GM19240 (cell line): Measurements from ENCODE around the gene CHRM4.

Experiments used
- DNase-seq: peaks from one replicate; pipeline ENCODE4 v3.0.0; 2011; ENCODE audit warnings: low spot score; ENCODE audit not compliant: insufficient read length

CHRM4 gene

DNA sequence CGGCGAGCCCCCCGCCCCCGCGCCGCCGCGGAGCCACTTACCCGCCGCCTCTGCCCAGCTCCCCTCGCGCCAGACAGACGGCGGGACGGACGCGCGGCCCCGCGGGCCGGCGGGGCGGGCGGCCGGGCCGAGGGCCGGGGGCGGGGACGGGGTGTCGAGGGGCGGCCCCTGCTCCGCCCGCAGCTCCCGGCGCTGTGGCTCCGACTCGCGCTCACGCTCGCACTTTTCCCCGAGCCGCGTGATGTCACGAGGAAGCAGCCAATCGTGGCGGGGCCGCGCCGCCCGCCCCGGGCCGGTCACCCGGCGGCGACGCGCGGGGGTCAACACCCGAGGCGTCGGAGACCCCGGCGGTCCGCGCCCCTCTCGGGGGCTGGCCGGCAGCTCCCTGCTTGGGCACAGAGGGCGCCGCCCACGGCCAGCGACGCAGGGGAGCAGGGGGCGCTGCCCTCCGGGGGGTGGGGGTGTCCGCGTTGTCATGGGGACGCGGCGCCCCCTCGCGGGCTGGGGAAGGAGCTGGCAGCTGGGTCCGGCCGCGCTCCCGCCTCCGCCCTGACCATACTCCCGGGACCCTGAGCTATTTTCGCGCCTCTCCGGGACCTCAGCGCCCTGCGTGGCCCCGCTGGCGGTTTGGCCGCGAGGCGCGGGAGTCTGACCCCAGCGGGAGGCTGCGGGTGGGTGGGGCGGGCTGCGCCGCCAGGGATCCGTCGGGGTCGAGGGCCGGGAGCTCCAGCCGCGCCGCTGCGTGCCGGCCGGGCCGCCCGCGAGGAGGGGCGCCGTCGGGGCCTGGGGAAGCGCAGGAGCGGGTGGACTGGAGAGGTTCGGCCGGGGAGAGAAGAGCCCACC lies at the start of gene CHRM4:
TSS of gene CHRM4 (minus strand) at position 199 of the 843 bp plus-strand sequence. CDS start 5,219 bp downstream, outside the sequence.
- DNase-seq: no peak

DNA sequence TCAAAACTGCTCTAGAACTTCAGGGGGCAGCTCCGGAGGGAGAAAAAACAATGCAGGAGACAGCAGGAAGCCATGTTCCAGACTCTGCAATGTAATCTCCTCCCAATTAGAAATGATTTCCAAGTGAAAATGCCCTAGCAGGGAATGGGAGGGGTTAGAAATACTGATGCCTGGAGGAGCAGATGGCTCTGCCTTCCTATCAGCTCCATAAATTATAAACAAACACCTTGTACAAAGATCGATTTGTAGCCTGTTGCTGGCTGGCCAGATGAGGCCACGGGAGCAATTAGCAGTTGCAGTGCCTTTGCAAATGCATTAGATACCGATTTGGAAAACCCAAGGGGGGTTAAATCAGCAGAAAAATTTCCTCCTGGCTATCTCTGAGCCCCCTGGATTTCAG lies 46.6 kb upstream of the CHRM4 start:
- no peak for DNase-seq

DNA sequence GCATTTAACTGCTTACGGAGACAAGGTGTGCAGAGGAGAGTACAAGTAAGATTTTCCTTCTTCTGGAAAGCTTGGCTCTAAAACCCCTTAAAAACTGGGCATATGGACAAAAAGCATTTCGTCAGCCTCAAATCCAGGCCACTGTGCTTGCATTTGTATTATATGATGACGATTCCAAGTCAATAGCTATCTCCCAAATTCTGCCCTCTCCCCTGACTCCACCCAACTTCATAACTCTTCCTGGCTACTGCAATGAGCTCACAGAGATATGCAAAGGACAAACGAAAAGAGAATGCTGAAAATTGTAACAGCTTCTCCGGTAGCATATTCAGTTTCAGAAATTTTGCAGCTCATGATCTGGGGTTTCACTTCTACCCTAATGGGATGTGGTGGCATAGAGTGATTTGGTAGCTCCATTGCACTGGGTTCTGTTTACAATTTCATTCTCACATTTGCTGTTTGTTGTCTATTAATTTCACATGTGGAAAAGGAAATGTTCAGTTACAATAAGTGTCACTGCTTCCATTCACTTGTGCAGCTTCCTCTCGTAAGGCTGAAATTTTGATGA lies 45.6 kb upstream of the CHRM4 start:
- no peak for DNase-seq

DNA sequence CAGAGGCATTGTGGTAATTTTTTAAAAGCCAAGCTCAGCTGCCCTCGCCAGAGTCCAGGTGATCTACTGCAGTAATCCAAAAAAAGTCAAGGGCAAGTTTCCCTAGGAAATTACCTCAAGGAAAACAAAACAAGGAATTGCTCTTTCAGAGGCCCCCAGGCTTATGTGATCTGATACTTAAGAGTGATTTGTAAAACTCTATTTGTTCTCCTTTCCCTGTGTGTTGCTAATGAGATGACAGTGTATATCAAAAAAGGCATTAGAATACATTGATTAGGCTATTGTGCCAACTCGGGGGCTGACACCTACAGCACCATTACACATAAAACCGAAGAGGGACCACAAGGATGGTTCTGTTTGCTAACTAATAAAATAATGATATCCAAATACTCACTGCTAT lies 44.5 kb upstream of the CHRM4 start:
- no peak for DNase-seq

DNA sequence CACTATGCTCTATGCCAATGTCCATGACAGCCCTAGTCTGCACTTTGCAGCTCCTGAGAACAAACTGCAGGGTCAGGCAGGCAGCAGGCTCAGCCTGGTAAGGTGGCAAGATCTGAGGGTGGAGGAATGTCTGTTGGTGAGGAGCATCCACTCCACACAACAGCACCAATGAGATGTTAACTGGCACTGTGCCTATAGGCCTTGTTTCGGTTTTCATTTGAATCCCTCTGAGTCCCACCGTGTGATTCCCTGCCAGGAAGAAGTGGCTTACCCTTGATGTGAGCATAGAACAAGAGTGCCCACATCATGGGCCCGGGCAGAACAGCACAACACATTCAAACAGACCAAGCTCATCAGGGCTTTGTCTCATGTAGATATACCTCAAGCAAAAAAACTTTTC lies 44.1 kb upstream of the CHRM4 start:
- DNase-seq: no peak

DNA sequence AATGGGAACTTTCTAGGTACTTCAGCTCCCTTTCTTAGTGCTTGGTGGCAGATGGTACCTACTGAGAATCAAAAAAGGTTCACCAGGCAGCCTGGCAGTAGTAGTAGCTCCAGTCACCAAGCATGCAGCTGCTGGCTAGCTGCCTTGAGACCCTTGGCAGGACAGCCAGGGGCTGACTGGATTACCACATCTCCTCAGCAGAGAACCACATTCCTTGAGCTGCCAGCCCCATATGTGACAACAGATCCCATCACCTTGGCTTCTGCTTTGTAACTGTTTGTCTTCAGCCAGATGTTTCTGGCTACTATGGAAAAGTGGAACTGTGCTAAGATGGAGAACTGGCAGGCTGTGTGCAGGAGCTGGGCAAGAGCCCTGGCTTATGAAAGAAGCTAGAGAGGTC lies 39.6 kb upstream of the CHRM4 start:
- DNase-seq: no peak

DNA sequence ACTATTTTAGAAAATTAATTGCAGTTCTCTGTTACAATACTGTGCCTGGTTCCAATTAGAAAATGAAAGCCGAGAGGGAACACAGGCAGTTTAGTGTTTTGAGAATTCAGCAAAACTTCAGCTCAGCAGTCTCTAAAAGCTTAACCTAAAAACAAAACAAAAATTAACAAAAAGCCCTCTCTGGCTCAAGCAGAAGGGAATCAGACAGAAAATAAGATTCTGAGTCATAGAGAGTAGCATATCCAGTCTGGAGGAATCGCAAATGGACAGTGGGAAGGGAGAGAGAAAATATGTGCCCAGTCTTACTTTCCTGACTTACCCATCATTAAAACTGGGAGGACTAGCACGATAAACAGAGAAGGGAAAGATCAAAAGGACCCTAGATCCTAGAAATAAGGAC lies 38.1 kb upstream of the CHRM4 start:
- no peak for DNase-seq

DNA sequence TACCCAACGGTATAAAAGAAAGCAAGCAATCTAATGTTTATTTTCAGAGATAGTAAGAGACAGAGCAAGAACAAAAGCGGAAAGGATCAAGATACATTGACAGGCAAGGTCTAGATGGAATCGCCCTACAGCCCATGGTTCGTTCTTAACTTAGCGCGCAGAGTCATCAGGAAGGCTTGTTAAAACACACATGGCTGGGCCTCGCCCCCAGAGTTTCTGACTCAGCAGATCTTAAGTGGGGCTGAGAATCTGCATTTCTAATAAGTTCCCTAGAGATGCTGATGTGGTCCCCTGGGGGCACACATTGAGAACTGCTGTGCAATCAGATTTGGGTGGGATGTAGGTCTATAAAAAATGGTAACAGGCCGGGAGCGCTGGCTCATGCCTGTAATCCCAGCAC lies 35.8 kb upstream of the CHRM4 start:
- DNase-seq: no peak

DNA sequence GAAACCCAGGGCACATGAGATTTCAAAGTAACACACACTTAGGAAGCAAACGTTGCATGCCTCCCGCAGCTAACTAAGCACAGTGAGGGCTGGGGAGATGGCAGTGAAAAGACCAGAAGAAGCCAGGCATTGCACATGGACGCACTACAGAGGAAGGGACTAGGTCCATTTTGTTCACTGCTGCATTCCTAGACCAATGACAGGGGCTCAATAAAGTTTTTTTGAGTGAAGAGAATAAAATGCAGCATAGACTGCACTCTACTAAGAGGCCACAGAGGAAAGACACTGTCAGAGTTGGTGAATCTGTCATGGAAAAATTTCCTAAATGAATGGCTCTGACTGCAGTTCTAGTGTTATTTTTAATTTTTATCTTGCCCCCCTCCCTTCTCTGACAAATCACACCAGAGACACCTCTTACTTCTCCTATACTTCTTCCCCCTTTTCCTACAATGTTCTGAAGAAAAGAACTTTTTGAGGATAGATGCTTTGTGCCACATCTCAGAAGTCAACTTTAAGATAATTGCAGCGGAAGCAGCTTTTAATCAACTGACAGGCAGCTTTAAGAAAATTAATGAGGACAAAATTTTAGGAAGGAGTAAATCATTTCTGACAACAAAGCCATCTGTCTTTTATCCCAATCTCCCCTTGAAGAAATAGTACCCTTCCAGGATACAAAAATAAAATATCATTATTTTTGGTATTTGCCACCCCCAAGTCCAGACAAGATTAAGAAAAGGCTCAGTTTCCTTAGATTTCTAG lies 34.8 kb upstream of the CHRM4 start:
- DNase-seq: no peak

DNA sequence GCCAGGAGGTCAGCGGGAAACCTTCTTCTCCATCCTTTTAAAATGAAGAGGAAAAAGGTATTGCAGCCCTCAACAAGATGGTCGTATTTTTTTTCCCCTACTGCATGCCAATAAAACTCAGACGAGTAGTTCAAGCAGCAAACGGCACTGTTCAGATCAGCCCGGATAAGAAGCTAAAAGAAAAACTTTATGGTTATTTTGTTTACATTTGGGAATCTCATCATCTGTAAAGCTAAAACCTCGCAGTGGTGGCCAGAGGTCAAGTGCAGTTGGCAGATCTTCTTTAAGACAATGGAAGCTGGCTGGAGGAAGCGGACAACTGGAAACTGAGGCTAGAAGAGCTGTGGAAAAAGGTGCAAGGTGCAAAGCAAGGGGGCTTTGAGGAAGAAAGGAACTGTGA lies 31.0 kb upstream of the CHRM4 start:
- DNase-seq: no peak

DNA sequence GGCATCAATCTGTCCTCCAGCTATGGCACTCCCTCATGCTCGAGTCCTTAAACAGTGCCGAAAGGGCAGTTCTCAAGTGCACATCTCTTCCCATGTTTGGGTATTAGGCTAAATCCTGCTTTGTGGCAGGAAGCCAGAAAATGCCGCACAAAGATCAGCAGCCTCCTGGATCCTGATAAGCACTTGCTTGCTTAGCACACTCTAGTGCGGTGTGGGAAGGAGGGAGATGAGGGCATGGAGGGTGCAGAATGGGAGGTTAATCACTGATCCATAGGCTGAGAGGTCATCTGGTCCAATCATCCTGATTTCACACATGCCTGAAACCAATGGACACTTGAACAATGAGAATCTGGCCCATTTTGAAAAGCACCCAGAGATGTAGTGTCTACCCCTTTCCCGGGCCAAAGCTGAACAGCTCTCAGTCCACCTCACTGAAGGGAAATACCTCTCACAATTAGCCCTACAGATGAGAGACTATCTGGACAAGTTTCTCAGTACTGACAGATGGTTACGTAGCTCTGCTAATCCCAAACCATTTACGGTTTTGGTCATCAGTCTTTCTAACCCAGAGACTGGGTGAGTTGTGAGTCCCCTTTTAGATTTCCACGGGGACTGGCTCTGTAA lies 29.8 kb upstream of the CHRM4 start:
- no peak for DNase-seq

DNA sequence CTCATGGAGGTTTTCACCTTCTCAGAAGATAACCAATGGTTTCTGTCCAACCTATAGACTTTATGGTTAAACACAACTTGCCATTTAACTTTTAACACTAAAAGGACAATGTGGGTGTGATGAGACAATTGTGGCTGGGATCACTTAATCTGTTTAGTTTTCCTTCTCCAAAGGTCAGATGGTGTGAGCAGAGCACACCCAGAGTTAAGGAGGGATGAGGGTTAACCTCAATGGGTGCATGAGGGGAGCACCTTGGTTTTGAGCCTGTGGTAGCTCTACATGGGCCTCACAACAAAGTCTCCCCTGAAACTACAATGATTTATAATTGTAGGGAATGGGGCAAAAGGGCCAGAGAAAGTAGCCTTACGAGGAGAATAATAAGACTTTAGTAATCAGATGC lies 28.9 kb upstream of the CHRM4 start:
- no peak for DNase-seq

DNA sequence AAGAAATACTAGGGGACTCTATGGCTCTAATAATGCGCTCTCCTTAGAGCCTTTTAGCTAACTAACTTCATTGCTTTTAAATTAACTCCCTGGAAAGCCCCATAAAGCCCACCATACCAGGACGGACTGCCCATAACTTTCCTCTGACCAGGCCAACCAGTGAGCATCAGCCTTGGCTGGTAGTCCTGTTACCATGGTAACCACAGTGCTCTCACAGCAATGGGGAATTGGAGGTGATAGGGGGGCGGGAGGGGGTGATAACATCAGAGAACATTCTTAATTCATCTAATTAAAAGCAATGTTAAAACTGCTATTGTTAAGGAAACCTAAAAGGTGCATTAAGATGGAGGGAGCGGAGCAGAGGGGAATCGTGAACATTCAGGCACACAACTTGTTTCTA lies 27.2 kb upstream of the CHRM4 start:
- no peak for DNase-seq

DNA sequence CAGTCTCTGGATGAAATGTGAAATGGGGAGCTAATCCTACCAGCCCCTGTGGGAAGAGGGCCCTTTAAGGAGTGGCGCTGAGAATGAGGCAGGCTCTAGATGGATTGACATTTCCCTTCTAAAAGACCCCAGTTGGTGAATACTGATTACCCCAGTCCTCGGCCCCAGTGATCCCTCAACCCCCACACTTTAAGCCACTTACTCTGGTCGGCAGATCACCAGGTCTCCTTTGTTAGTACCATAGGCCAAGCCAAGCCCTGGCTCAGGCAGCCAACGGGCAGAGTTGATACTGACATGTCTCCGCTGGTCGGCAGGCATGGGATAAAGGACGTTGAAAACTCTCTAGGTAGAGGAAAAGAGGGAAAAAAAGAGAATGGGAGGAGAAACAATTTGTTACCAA lies 26.1 kb upstream of the CHRM4 start:
- no peak for DNase-seq

DNA sequence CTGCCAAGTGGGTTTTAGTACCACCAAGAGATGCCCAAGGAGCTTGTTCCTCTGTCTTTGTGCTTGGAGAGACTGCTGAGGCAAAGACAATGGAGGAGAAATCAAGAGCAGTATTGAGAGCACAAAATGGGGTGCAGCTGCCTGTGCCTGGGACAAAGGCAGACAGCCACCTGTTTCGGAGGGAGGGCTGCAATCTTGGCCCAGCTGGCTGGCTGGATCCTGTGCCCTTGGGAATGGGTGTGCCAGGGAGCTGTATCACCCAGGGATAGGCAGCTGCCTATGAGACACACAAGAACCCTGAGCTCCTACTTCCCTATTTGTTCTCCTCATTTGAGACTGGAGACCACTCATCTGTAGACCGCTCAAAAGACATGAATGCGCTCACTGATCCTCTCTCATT lies 23.3 kb upstream of the CHRM4 start:
- DNase-seq: no peak

DNA sequence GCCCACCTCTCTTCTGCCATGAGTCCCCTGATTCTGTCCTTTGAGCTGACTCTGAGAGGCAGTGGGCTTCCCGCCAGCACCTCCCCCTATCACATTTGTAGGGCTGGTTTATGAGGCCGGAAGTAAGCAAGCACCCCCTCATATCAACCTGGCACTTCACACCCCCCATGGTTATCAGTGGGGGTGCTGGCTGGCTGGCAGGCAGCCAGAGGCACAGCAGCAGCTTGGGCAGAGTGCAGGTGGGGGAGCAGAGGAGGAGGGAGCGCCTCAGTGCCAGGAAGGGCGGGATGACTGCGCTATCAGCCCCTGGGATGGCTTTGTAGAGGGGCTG lies 22.9 kb upstream of the CHRM4 start:
- no peak for DNase-seq

DNA sequence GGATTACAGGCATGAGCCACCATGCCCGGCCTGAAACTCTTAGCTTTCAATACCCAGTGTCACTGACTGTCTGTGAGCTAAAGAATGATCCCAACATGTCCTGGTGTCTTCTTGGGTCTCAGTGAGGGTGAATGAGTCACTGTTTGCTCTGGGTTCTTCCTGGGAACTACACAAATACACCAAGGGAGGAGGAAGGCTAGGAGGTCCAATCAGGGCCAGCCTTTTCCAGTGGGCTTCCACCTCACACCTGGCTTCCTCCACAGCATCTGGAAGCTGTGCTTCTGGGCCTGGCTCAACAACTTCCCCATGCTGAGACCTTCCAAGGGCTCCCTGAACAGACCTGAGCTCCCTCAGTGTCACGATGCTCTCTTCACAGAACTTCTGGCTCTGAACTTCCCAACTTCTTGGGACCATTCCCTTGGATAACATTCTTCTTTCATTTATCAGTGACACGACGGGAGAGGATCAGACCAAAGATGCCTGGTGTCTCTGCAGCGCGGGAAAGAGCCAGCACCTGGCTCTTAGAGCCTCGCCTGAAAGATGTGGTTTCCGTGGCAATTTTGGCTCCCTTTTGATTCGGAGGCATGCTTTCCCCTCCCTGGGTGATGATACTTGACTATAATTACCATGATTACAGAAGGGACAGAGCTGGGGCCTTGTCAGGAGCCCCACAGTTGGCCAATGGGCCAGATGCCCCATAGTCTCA lies 22.3 kb upstream of the CHRM4 start:
- DNase-seq: no peak

DNA sequence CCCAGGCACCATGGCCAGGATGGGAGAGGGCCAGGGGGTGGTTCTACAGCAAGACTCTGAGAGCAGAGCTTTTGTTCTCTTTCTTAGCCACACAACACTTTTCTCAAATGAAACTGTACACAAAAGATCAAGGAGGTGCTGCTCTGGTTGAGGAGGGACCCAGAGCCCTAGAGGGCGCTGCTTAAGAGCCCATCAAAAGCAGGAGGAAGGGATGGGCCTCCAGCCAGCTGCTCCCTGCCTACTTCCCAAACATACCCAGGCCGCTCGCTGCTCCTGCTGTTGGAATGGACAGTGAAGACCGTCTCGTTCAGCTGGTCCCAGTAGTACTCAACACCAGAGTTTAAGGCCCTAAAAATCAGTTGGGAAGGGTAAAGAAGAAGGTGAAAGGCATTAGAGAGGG lies 18.4 kb upstream of the CHRM4 start:
- DNase-seq: no peak

DNA sequence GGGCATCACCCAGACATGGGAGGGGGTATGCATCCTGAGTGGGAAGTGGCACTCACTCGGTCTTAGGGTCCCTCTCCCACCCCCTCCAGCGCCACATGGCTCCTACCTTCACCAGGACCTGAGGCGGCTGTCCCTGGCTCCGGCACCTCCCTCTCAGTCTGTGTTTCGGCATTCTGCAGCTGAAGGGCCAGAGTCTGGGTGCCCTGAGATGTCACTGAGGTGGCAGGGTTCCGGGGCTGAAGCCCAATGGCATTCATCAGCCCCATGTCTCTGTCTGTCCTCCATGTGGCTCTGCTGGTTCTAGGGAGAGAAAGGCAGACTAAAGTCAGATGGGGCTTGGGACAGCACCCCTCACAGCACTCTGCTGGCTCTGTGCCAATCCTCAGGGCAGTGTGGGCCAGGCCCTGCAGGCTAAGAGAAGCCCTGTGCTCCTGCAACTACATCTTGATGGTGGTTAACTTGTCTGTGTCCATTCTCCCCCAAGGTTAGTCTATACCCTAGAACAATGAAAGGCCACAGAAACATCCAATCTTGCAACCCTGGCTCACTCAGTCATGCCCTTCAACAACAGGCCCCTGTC lies 16.9 kb upstream of the CHRM4 start:
- no peak for DNase-seq

DNA sequence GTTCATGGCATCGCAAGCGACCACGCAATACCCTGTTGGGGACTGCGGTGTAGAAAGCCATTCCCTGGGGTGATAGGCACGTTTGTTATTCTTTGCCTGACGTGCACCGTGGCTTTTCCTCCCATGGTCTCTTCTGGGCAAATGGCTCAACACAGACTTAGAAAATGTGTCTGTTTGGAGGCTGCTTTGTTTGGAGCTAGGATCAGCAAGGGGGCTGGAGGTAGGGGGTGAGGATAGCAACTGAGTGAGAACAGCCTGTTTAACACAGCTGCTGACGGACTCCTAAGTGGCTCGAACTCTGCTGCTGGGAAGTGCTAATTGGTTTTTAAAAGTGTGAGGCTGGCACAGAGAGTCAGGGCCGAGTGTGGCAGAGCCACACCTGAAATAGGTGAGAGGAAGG lies 16.1 kb upstream of the CHRM4 start:
- DNase-seq: no peak

DNA sequence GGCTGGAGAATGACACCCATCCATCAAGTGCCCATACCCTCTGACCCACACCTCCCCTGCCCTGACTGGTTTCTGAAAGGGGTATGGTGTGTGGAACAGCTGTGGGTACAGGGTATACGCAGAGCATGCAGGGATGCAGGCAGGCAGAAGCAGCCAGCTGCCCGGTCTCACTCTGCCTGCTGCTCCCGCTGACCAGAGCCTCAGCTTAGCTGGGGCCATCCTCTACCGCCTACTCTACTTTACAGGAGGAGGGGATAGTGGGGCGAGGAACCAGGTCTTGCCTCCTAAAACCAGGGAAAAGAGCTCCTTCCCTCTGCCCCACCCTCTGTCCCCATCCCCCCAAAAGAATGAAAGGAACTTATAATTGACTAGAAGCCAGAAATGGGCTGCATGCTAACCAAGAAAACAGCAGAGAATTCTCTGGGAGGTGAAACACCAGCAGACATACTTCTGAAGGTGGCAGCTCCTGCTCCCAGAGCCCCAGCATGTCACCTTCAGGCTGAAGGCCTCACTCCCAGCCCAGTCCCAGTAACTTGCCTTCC lies 13.0 kb upstream of the CHRM4 start:
- DNase-seq: no peak
